ENCODE results near the gene AGO4.

The AGO4 gene

DNA sequence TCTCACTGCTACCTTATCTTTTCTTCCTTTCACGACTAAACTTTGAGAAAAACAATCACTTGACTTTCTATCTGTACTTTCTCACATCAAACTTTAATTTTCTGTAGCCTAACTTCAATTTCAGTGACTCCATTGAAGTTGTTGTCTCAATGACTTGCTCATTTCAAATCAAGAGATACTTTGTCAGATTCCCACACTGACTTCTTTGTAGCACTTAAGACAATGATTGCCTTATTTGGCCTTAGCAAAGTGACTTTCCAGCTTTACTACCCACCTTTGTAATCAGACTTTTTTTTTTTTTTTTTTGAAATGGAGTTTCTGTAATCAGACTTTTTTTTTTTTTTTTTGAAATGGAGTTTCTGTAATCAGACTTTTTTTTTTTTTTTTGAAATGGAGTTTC is 37.0 kb downstream of the AGO4 start:
- no peak overlapping the region for H3K4me3 ChIP-seq (replicated peaks; ENCODE audit: low read depth, low read length)
- no peak for DNase-seq (ENCODE audit: extremely low read depth, low read depth)
- TF ChIP-seq, protein P1, sequence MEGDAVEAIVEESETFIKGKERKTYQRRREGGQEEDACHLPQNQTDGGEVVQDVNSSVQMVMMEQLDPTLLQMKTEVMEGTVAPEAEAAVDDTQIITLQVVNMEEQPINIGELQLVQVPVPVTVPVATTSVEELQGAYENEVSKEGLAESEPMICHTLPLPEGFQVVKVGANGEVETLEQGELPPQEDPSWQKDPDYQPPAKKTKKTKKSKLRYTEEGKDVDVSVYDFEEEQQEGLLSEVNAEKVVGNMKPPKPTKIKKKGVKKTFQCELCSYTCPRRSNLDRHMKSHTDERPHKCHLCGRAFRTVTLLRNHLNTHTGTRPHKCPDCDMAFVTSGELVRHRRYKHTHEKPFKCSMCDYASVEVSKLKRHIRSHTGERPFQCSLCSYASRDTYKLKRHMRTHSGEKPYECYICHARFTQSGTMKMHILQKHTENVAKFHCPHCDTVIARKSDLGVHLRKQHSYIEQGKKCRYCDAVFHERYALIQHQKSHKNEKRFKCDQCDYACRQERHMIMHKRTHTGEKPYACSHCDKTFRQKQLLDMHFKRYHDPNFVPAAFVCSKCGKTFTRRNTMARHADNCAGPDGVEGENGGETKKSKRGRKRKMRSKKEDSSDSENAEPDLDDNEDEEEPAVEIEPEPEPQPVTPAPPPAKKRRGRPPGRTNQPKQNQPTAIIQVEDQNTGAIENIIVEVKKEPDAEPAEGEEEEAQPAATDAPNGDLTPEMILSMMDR (IDR thresholded peaks at IDR 0.05; ENCODE audit: low read depth, low read length, missing control alignments): no peak

DNA sequence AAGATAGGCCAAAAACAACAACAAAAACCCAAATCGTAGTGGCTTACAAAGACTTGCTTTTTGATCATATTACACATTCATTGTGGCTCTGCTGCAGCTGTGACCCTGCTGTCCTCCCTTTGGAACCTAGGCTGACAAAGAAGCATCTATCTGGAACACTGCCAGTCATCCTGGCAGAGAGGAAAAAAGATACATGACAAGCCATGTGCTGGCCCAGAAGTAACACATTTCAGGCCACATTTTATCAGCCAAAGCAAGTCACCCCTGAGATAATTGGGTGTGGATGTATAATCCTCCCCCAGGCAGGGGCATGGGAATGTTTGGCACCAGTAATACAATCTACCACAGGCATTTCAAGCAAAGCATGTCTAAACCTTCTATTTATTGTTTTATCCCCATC is 38.0 kb downstream of the AGO4 start:
- DNase-seq (ENCODE audit: extremely low read depth, low read depth): no peak
- TF ChIP-seq, protein P1 (IDR thresholded peaks at IDR 0.05; ENCODE audit: low read depth, low read length, missing control alignments): no peak
- no peak overlapping the region for H3K4me3 ChIP-seq (replicated peaks; ENCODE audit: low read depth, low read length)

DNA sequence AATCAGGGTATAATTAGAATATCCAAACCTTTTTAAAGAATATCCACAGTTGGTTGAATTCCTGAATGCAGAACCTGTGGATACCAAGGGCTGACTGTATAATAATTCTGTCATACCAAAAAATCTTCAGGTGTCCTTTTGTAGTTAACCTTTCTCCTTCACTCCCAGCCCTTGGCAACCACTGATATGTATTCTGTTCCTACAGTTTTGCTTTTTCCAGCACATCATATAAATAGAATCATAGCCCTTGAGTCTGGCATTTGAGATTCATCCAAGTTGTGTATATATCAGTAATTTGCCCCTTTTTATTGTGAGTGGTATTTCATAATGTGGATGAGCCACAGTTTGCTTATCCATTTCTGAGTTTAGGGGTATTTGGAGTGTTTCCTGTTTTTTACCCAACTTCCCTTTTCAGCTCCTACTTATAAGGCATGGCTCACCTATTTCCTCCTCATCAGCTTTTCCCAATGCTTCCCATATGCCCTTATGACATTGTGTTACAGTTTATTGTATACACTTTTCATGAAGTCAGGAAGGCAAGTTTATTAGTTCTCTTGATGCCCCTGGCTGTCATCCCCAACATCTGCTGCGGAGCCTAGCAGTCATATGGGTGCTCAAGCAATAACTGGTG is 40.2 kb downstream of the AGO4 start:
- TF ChIP-seq, protein P1 (IDR thresholded peaks at IDR 0.05; ENCODE audit: low read depth, low read length, missing control alignments): no peak
- H3K4me3 ChIP-seq (replicated peaks; ENCODE audit: low read depth, low read length): no peak overlapping the region
- no peak for DNase-seq (ENCODE audit: extremely low read depth, low read depth)

DNA sequence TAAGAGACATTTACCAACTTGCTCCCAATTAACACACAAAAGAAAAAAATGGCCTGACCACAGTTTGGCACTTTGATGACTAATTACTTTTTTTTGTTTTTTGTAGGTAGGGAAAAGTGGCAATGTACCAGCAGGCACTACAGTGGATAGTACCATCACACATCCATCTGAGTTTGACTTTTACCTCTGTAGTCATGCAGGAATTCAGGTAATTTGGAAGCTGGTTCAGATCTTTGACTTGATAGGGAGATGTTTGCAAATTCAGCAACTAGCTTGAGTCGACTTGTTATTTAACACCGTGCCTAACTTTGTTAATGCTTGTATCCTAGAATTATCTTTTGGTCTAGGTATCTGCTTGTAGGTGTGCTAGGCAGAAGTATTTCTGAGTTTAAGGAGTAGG is 42.2 kb downstream of the AGO4 start:
- no peak overlapping the region for H3K4me3 ChIP-seq (replicated peaks; ENCODE audit: low read depth, low read length)
- TF ChIP-seq, protein P1 (IDR thresholded peaks at IDR 0.05; ENCODE audit: low read depth, low read length, missing control alignments): no peak
- no peak for DNase-seq (ENCODE audit: extremely low read depth, low read depth)

DNA sequence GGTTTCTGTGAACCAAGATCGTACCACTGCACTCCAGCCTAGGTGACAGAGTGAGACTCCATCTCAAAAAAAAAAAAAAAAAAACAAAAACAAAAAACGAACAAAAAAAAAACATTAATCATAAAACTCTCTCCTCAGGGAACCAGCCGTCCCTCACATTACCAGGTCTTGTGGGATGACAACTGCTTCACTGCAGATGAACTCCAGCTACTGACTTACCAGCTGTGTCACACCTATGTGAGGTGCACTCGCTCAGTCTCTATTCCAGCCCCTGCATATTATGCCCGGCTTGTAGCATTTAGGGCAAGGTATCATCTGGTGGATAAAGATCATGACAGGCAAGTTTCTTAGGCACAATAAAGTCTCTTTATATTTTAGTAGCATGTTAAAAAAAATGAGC is 42.9 kb downstream of the AGO4 start:
- TF ChIP-seq, protein P1 (IDR thresholded peaks at IDR 0.05; ENCODE audit: low read depth, low read length, missing control alignments): no peak
- H3K4me3 ChIP-seq (replicated peaks; ENCODE audit: low read depth, low read length): no peak overlapping the region
- DNase-seq (ENCODE audit: extremely low read depth, low read depth): no peak

DNA sequence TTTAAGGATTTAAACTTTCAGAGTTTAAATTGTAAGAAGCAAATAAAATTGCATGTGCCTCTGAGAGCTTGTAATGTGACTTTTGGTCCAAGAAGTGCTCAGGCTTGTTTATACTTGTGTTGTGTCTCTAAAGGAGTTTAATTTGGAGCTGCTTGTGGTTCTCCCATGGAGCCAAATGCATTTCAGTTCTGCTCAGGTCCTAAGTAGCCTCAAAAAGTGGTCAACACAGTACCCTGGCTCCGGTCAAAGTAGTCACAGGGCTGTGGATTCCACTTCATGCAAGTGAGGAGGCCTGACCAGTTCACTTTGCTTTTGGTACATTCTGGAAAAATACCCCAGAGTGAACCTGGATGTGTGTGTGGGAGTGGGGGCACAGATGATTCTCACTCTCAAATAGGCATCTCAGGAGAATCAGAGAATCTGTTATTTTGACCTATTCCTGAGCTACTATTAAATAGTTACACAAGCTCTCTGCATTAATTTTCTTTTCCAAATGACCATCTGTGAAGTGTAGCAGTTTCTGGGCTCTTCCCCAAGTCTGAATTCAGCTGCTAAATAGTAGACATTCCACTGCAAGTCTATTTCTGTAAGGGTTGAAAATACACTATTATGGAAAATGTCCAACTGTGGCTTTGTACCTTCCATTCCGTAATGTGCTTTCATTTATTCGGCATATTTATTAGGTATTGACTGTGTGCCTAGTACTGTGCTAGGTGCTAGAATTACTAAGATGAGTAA is 43.5 kb downstream of the AGO4 start:
- TF ChIP-seq, protein P1 (IDR thresholded peaks at IDR 0.05; ENCODE audit: low read depth, low read length, missing control alignments): no peak
- H3K4me3 ChIP-seq (replicated peaks; ENCODE audit: low read depth, low read length): no peak overlapping the region
- DNase-seq (ENCODE audit: extremely low read depth, low read depth): no peak
